Measurements from ENCODE around the gene GNA14. TPM values are rescaled to one million over a fixed set of nuclear protein-coding genes. Genes with fewer than 3 reads are reported as not detected.
"Not testable (repeated sequence)": the region's sequence is repeated elsewhere in the genome, so short reads cannot be mapped to it uniquely, and the experiment has no call there.

Gene GNA14
- not detected for polyA plus RNA-seq

- no peak for DNase-seq
- no peaks in the 10 kb centered on the region for H3K36me3 Mint-ChIP-seq
- H3K9me3 Mint-ChIP-seq: no peaks in the 10 kb centered on the region
- peaks cover 0 to 4% of the 10 kb centered on the region in 2 donors for H3K4me1 Mint-ChIP-seq
- H3K27ac Mint-ChIP-seq: no peak within 1 kb of the TSS
- peaks cover 9 to 16% (median 14%) of the 10 kb centered on the region in 3 donors for H3K27me3 Mint-ChIP-seq (ENCODE audit: low read depth in 3 of 3)
- peak within 1 kb of the TSS; percentile 4 to 58 (median 38) for H3K4me3 Mint-ChIP-seq
Measured at GRCh38 chr9:77648234-77649108, at the start of gene GNA14. GNA14 (minus strand) TSS chr9:77648322; CDS start chr9:77647793, 529 bp downstream.

DNA sequence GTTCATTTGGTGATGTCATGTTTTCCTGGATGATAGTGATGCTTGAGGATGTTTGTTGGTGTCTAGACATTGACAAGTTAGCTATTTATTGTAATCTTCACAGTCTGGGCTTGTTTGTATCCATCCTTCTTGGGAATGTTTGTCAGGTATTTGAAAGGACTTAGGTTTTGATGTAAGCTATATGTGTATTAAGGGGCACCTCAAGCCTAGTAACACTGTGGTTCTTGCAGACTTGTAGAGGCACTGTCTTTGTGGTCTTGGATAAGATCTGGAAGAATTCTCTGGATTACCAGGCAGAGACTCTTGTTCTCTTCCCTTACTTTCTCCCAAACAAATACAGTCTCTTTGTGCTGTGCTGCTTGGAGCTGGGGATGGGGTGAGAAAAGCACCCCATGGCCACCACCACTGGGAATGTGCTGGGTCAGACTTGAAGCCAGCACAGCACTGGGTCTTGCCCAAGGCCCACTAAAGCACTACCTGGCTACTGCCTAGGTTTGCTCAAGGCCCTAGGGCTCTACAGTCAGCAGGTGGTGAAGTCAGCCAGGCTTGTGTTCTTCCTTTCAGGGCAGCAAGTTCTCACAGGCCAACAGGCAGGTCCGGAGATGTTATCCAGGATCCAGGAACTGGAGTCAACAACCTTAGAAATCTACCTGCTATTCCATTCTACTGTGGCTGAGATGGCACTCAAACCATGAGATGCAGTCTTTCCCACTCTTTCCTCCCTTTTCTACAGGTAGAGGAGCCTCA lies 49.3 kb upstream of the GNA14 start:
- Mint-ChIP-seq H3K4me3 (no peak overlapping the region), H3K36me3 (no peaks in the 10 kb centered on the region), H3K27me3 (ENCODE audit: low read depth in 3 of 3) (peaks cover 0 to 6% (median 2%) of the 10 kb centered on the region in 3 donors), H3K9me3 (peaks cover 0 to 2% (median 0%) of the 10 kb centered on the region in 6 donors), H3K27ac (no peak overlapping the region), H3K4me1 (no peaks in the 10 kb centered on the region)
- DNase-seq: no peak

DNA sequence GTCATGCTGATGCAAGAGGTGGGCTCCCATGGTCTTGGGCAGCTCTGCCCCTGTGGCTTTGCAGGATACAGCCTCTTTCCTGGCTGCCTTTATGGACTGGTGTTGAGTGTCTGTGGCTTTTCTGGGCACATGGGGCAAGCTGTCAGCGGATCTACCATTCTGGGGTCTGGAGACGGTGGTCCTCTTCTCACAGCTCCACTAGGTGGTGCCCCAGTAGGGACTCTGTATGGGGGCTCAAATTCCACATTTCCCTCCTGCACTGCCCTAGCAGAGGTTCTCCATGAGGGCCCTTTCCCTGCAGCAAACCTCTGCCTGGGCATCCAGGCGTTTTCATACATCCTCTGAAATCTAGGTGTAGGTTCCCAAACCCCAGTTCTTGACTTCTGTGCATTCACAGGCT lies 42.6 kb upstream of the GNA14 start:
- DNase-seq; H3K27ac Mint-ChIP-seq; H3K4me1 Mint-ChIP-seq; H3K27me3 Mint-ChIP-seq (ENCODE audit: low read depth in 3 of 3); H3K36me3 Mint-ChIP-seq; H3K4me3 Mint-ChIP-seq; H3K9me3 Mint-ChIP-seq: not testable (repeated sequence)

GRCh38 chr9:77690119-77690518 lies 42.0 kb upstream of the GNA14 start:
- not testable (repeated sequence) for H3K4me3 Mint-ChIP-seq; H3K9me3 Mint-ChIP-seq; H3K27ac Mint-ChIP-seq; H3K36me3 Mint-ChIP-seq; H3K27me3 Mint-ChIP-seq (ENCODE audit: low read depth in 3 of 3); DNase-seq; H3K4me1 Mint-ChIP-seq

DNA sequence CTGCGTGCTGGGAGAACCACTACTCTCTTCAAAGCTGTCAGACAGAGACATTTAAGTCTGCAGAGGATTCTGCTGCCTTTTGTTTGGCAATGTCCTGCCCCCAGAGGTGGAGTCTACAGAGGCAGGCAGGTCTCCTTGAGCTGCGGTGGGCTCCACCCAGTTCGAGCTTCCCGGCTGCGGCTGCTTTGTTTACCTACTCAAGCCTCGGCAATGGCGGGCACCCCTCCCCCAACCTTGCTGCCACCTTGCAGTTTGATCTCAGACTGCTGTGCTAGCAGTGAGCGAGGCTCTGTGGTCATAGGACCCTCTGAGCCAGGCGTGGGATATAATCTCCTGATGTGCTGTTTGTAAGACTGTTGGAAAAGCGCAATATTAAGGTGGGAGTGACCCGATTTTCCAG lies 39.6 kb upstream of the GNA14 start:
- H3K4me1 Mint-ChIP-seq: not testable (repeated sequence)

DNA sequence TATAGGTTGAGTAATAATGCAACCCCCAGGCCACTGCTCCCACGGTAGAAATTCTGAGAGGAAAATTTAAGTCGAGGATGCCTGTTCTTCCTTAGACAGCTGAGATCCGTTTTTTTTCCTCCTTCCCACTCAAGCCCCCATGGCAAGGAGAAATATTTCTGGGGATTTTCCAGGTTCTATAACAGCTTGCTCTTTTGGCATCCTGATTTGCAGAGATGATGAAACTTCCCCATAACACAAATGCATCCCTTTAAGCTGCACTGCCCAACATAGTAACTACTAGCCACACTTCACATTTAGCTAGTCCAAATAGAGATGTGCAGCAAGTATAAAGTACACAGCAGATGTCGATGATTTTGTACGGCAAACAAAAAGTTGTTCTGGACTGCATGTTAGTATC lies 32.5 kb upstream of the GNA14 start:
- Mint-ChIP-seq H3K9me3 (no peaks in the 10 kb centered on the region), H3K4me3 (no peak overlapping the region), H3K36me3 (no peaks in the 10 kb centered on the region), H3K27ac (no peak overlapping the region), H3K4me1 (no peaks in the 10 kb centered on the region), H3K27me3 (ENCODE audit: low read depth in 3 of 3) (peaks cover 0 to 5% (median 2%) of the 10 kb centered on the region in 3 donors)
- DNase-seq: no peak

More for the DNA sequence above, 39.6 kb upstream of the GNA14 start:
- H3K27ac Mint-ChIP-seq; DNase-seq; H3K27me3 Mint-ChIP-seq (ENCODE audit: low read depth in 3 of 3); H3K36me3 Mint-ChIP-seq; H3K9me3 Mint-ChIP-seq; H3K4me3 Mint-ChIP-seq: not testable (repeated sequence)

- Mint-ChIP-seq H3K4me1 (no peaks in the 10 kb centered on the region), H3K4me3 (no peak overlapping the region), H3K27ac (no peak overlapping the region), H3K36me3 (no peaks in the 10 kb centered on the region), H3K27me3 (ENCODE audit: low read depth in 3 of 3) (peaks cover 0 to 5% (median 2%) of the 10 kb centered on the region in 3 donors), H3K9me3 (no peaks in the 10 kb centered on the region)
- no peak for DNase-seq
Measured at GRCh38 chr9:77679661-77680368, 31.7 kb upstream of the GNA14 start.

DNA sequence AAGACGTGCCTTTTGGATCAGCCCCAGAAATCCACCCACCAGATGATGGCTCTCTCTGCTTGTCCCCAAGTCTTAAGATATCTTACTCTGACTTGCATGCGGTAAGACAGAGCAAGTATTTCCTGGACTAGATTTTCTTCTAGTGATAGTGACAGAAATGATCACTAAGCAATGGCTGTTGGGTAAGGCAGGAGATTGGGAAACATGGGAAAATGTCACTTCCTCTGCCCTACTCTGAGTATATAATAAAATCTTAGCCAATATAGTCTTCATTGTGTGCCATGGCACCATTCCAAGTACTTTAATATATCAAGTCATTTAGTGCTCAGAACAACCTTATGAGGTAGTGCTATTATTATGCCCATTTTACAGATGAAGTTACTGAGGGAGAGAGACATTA lies 31.0 kb upstream of the GNA14 start:
- Mint-ChIP-seq H3K36me3 (no peaks in the 10 kb centered on the region), H3K4me3 (no peak overlapping the region), H3K27me3 (ENCODE audit: low read depth in 3 of 3) (peaks cover 0 to 5% (median 2%) of the 10 kb centered on the region in 3 donors), H3K27ac (no peak overlapping the region), H3K4me1 (no peaks in the 10 kb centered on the region), H3K9me3 (no peaks in the 10 kb centered on the region)
- DNase-seq: no peak

DNA sequence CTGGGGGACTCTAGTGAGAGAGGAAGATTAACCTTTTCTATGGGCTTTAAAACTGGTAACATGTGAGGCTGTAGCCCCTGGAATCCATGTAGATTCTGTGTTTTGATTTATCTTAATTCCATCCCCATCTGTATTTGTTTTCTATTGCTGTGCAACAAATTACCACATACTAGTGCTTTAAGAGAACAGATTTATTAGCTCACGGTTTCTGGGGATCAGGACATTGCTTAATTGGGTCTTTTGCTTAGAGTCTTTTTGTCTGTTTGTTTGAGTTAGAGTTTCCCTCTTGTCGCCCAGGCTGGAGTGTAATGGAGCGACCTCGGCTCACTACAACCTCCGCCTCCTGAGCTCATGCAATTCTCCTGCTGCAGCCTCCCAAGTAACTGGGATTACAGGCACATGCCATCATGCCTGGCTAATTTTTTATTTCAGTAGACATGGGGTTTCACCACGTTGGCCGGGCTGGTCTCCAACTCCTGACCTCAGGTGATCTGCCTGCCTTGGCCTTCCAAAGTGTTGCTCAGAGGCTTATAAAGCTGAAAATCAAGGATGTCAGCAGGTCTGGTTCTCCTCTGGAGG lies 29.9 kb upstream of the GNA14 start:
- no peaks in the 10 kb centered on the region for H3K9me3 Mint-ChIP-seq

GRCh38 chr9:77677397-77677796 lies 29.3 kb upstream of the GNA14 start:
- H3K27me3 Mint-ChIP-seq (ENCODE audit: low read depth in 3 of 3): peaks cover 1 to 5% (median 2%) of the 10 kb centered on the region in 3 donors
- no peak for DNase-seq
- H3K9me3 Mint-ChIP-seq: no peaks in the 10 kb centered on the region
- no peak overlapping the region for H3K4me3 Mint-ChIP-seq
- no peak overlapping the region for H3K27ac Mint-ChIP-seq
- H3K36me3 Mint-ChIP-seq: no peaks in the 10 kb centered on the region
- no peaks in the 10 kb centered on the region for H3K4me1 Mint-ChIP-seq

More for the DNA sequence above, 29.9 kb upstream of the GNA14 start:
- H3K36me3 Mint-ChIP-seq: no peaks in the 10 kb centered on the region
- DNase-seq: no peak
- H3K4me3 Mint-ChIP-seq: no peak overlapping the region
- H3K4me1 Mint-ChIP-seq: no peaks in the 10 kb centered on the region
- peaks cover 0 to 5% (median 2%) of the 10 kb centered on the region in 3 donors for H3K27me3 Mint-ChIP-seq (ENCODE audit: low read depth in 3 of 3)
- no peak overlapping the region for H3K27ac Mint-ChIP-seq

DNA sequence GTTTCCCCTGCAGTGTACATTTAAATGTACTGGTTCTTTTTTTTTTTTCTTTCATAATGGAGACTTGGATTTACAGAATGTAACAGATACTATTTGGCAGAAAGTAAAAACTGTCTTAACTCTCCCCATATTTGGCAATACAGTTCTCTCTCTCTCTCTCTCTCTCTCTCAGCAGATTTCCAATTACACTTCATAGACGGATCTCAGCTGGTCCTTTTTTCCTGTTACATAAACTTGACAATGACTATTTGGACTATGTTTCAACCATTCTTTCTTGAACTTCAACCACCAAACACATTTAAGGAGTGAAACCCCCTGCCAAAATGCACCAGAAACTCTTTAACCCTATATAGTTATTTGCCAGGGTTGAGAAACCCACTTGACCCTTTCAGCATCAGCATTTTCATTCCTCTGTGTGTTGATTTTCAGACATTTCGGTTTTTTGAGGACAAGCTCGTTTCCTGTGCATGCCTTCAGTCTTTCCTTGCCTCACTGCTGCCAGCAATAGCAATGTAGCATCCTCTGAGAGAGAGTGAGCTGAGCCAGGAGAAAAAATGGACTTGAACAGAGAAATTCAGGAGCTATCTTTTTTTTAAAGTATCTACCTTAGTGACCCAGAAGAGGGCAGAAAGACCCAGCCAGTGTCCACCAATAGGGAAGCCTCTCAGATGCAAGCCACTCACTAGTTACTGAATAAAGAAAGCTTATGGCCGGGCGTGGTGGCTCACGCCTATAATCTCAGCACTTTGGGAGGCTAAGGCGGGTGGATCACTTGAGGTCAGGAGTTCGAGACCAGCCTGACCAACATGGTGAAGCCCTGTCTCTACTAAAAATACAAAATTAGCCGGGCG lies 26.0 kb upstream of the GNA14 start:
- H3K27ac Mint-ChIP-seq: no peak overlapping the region
- no peak for DNase-seq
- H3K9me3 Mint-ChIP-seq: no peaks in the 10 kb centered on the region
- peaks cover 2 to 3% (median 2%) of the 10 kb centered on the region in 3 donors for H3K27me3 Mint-ChIP-seq (ENCODE audit: low read depth in 3 of 3)
- no peaks in the 10 kb centered on the region for H3K36me3 Mint-ChIP-seq
- no peaks in the 10 kb centered on the region for H3K4me1 Mint-ChIP-seq
- no peak overlapping the region for H3K4me3 Mint-ChIP-seq

- Mint-ChIP-seq H3K27me3 (ENCODE audit: low read depth in 3 of 3) (peaks cover 2 to 6% (median 2%) of the 10 kb centered on the region in 3 donors), H3K27ac (no peak overlapping the region), H3K9me3 (no peaks in the 10 kb centered on the region), H3K4me1 (no peaks in the 10 kb centered on the region), H3K4me3 (no peak overlapping the region), H3K36me3 (no peaks in the 10 kb centered on the region)
- no peak for DNase-seq
Measured at GRCh38 chr9:77672183-77672582, 24.1 kb upstream of the GNA14 start.

DNA sequence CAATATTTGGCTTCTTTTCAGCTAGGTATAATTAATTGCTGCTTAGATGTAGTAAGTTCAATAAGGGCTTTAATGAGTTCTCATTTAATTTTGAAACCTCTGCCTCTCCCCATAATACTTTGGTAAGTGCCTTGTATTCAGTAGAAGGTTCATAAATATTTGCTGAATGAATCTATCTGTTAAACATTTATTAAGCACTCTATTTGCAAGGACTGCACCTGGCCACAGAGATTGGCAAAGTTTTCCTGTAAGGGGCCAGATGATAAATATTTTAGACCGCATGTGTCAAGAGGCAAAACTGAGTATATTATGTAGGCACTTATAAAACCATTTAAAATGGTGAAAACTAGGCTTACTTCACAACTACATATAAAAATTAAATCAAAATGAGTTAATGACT lies 19.0 kb upstream of the GNA14 start:
- H3K27me3 Mint-ChIP-seq (ENCODE audit: low read depth in 3 of 3): peaks cover 0 to 6% (median 4%) of the 10 kb centered on the region in 3 donors
- H3K36me3 Mint-ChIP-seq: no peaks in the 10 kb centered on the region

More for the DNA sequence above, 19.0 kb upstream of the GNA14 start:
- H3K4me3 Mint-ChIP-seq: no peak overlapping the region
- no peaks in the 10 kb centered on the region for H3K9me3 Mint-ChIP-seq
- no peak for DNase-seq
- H3K27ac Mint-ChIP-seq: no peak overlapping the region
- no peaks in the 10 kb centered on the region for H3K4me1 Mint-ChIP-seq

Measured in immature natural killer cell (primary cell).